Transverse colon (tissue), 3 donors: Measurements from ENCODE around the gene SLC24A1.

Source experiments
- CTCF ChIP-seq, 5 experiments: fragments of 200-600 bp in 3 of 5; fragments of 450-650 bp in 2 of 5; sonication (generic) in 3 of 5; IDR thresholded peaks; 1 replicate in 2 of 5; 2 replicates in 3 of 5; pipeline ENCODE4 v1.5.1; 2016 to 2017; ENCODE audit warnings: antibody characterized with exemption in 5 of 5, inconsistent platforms in 3 of 5, mild to moderate bottlenecking in 2 of 5, moderate library complexity in 1 of 5
- POLR2A ChIP-seq: fragments of 450-650 bp; IDR thresholded peaks from one replicate; pipeline ENCODE4 v1.6.1; 2016; ENCODE audit warnings: antibody characterized with exemption, mild to moderate bottlenecking, moderate library complexity

GRCh38 chr15:65688462-65688861 is 66.7 kb downstream of the SLC24A1 start:
- TF ChIP-seq CTCF (IDR thresholded peaks at IDR 0.05) (no peak), POLR2A (no peak)
